Measurements from ENCODE around the gene WBP4. TPM values are rescaled to one million over a fixed set of nuclear protein-coding genes. Genes with fewer than 3 reads are reported as not detected.

The WBP4 gene
- total RNA-seq, 1 experiment from 2014 or later = 10.0 TPM

DNA sequence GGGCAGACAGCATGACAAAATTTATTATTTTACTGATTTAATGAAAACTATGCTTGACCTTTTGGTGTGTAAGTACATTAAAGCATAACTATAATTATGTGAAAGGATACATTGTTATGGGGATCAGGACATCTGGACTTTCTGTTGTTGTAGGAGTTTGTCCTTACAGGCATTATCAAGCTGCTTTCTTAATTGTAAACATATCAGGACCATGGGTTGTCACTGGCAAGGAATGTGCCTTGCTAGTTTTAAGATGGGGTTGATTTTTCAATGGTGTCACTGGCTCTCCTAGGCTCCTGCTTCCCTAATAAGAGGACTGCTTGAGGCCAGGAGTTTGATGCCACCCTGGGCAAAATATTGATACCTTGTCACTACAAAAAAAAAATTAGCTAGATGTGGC is 38.7 kb downstream of the WBP4 start:
- no peak for TF ChIP-seq POLR2AphosphoS5 (IDR thresholded peaks at IDR 0.05; ENCODE audit: low read depth, low read length)
- TF ChIP-seq, protein P1, sequence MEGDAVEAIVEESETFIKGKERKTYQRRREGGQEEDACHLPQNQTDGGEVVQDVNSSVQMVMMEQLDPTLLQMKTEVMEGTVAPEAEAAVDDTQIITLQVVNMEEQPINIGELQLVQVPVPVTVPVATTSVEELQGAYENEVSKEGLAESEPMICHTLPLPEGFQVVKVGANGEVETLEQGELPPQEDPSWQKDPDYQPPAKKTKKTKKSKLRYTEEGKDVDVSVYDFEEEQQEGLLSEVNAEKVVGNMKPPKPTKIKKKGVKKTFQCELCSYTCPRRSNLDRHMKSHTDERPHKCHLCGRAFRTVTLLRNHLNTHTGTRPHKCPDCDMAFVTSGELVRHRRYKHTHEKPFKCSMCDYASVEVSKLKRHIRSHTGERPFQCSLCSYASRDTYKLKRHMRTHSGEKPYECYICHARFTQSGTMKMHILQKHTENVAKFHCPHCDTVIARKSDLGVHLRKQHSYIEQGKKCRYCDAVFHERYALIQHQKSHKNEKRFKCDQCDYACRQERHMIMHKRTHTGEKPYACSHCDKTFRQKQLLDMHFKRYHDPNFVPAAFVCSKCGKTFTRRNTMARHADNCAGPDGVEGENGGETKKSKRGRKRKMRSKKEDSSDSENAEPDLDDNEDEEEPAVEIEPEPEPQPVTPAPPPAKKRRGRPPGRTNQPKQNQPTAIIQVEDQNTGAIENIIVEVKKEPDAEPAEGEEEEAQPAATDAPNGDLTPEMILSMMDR (IDR thresholded peaks at IDR 0.05) = no peak
- TF ChIP-seq, protein P2, sequence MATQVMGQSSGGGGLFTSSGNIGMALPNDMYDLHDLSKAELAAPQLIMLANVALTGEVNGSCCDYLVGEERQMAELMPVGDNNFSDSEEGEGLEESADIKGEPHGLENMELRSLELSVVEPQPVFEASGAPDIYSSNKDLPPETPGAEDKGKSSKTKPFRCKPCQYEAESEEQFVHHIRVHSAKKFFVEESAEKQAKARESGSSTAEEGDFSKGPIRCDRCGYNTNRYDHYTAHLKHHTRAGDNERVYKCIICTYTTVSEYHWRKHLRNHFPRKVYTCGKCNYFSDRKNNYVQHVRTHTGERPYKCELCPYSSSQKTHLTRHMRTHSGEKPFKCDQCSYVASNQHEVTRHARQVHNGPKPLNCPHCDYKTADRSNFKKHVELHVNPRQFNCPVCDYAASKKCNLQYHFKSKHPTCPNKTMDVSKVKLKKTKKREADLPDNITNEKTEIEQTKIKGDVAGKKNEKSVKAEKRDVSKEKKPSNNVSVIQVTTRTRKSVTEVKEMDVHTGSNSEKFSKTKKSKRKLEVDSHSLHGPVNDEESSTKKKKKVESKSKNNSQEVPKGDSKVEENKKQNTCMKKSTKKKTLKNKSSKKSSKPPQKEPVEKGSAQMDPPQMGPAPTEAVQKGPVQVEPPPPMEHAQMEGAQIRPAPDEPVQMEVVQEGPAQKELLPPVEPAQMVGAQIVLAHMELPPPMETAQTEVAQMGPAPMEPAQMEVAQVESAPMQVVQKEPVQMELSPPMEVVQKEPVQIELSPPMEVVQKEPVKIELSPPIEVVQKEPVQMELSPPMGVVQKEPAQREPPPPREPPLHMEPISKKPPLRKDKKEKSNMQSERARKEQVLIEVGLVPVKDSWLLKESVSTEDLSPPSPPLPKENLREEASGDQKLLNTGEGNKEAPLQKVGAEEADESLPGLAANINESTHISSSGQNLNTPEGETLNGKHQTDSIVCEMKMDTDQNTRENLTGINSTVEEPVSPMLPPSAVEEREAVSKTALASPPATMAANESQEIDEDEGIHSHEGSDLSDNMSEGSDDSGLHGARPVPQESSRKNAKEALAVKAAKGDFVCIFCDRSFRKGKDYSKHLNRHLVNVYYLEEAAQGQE (IDR thresholded peaks at IDR 0.05; ENCODE audit: insufficient read depth in 1 of 2, low read depth in 2 of 2, low read length in 1 of 2) = no peak
- no peak for DNase-seq (ENCODE audit: low read depth, low spot score)
- Histone ChIP-seq H3K27ac (ENCODE audit: low read length) (no peak overlapping the region), H3K4me3 (ENCODE audit: low read depth in 2 of 2, low read length in 2 of 2) (no peak overlapping the region), H3K4me1 (ENCODE audit: control insufficient read depth, insufficient read depth, low read length) (no peaks in the 10 kb centered on the region), H3K9me3 (ENCODE audit: control insufficient read depth, insufficient read depth, low read depth, low read length) (no peaks in the 10 kb centered on the region), H3K36me3 (ENCODE audit: control insufficient read depth, insufficient read depth, low read length) (no peaks in the 10 kb centered on the region), H3K27me3 (ENCODE audit: control insufficient read depth, insufficient read depth, low read length) (no peaks in the 10 kb centered on the region)
- no TSS peak for BruUV-seq (replicated peaks)
- intact Hi-C loops (cut with micrococcal nuclease; ENCODE audit: unreplicated experiment) = no loop called here
- in situ Hi-C loops (cut with HindIII; ENCODE audit: low pct_unique_long_range_greater_than_20kb, low sequenced_read_pairs) = no loop called here
- ChIA-PET POLR2A (no interaction called here), CTCF (no interaction called here)
- no peak for ATAC-seq

DNA sequence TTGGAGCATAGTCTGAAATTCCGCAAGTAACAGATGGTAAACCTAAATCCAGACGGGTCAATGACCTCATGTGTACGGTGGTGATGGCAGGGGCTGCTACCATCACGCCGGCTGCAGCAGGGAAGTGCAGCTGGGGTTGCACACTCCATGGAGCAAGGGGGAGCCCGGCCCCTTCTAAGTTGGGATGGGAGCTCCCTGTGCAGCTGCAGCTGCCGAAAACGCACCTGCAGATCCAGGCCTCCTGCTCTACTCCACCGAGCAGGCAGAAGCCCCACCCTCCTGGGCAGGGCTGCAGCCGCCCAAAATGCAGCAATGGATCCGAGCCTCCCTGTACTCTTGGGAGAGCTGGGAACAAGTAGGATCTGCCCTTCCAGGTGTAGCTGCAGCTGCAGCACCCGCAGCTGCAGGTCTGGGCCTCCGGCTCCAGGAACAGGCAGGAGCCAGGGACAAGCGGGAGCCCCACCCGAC is 45.8 kb downstream of the WBP4 start:
- Histone ChIP-seq H3K27ac (ENCODE audit: low read length) (no peak overlapping the region), H3K4me3 (ENCODE audit: low read depth in 2 of 2, low read length in 2 of 2) (no peak overlapping the region), H3K27me3 (ENCODE audit: control insufficient read depth, insufficient read depth, low read length) (no peaks in the 10 kb centered on the region), H3K4me1 (ENCODE audit: control insufficient read depth, insufficient read depth, low read length) (no peaks in the 10 kb centered on the region), H3K36me3 (ENCODE audit: control insufficient read depth, insufficient read depth, low read length) (no peaks in the 10 kb centered on the region), H3K9me3 (ENCODE audit: control insufficient read depth, insufficient read depth, low read depth, low read length) (no peaks in the 10 kb centered on the region)
- TF ChIP-seq TCF7L2 (IDR thresholded peaks at IDR 0.05; ENCODE audit: low read depth, low read length) (no peak), SIN3A (IDR thresholded peaks at IDR 0.05; ENCODE audit: borderline replicate concordance, insufficient read depth, low read depth, low read length) (no peak)
- TF ChIP-seq, protein P2 (IDR thresholded peaks at IDR 0.05; ENCODE audit: insufficient read depth in 1 of 2, low read depth in 2 of 2, low read length in 1 of 2) = no peak
- ATAC-seq (no peak), DNase-seq (ENCODE audit: low read depth, low spot score) (no peak)
- POLR2A ChIA-PET = no interaction called here
- CTCF ChIA-PET = no interaction called here
- BruUV-seq (replicated peaks) = no TSS peak
- in situ Hi-C loops (cut with HindIII; ENCODE audit: low pct_unique_long_range_greater_than_20kb, low sequenced_read_pairs) = no loop called here
- intact Hi-C loops (cut with micrococcal nuclease; ENCODE audit: unreplicated experiment) = no loop called here

Measured in Panc1 (cell line).